ENCODE data around the gene DCLRE1B. TPM values are rescaled to one million over a fixed set of nuclear protein-coding genes. Genes with fewer than 3 reads are reported as not detected.
A peak's percentile ranks its signal among the peaks of the same experiment; 100 is the strongest.

Gene DCLRE1B
- total and polyA plus RNA-seq, 4 donors: 5.7 to 12.9 (median 11.7) TPM

- Histone ChIP-seq H3K27me3 (ENCODE audit: control insufficient read depth, insufficient read depth, low read length) (no peaks in the 10 kb centered on the region), H3K36me3 (ENCODE audit: control insufficient read depth, insufficient read depth, low read length) (no peaks in the 10 kb centered on the region), H3K9me3 (ENCODE audit: control insufficient read depth, insufficient read depth, low read length) (no peaks in the 10 kb centered on the region), H3K27ac (ENCODE audit: low read depth, low read length) (no peak overlapping the region), H3K4me3 (ENCODE audit: low read depth, low read length) (no peak overlapping the region), H3K4me1 (ENCODE audit: control insufficient read depth, insufficient read depth, low read length) (no peaks in the 10 kb centered on the region)
- no peak for DNase-seq (ENCODE audit: low read depth in 4 of 6, low spot score in 6 of 6)
These were observed 13.1 kb downstream of the DCLRE1B start for GRCh38 chr1:113918243-113918642.

GRCh38 chr1:113922957-113923356, 17.8 kb downstream of the DCLRE1B start:
- Histone ChIP-seq H3K4me3 (ENCODE audit: low read depth, low read length) (no peak overlapping the region), H3K27me3 (ENCODE audit: control insufficient read depth, insufficient read depth, low read length) (no peaks in the 10 kb centered on the region), H3K27ac (ENCODE audit: low read depth, low read length) (no peak overlapping the region), H3K36me3 (ENCODE audit: control insufficient read depth, insufficient read depth, low read length) (no peaks in the 10 kb centered on the region), H3K9me3 (ENCODE audit: control insufficient read depth, insufficient read depth, low read length) (no peaks in the 10 kb centered on the region), H3K4me1 (ENCODE audit: control insufficient read depth, insufficient read depth, low read length) (no peaks in the 10 kb centered on the region)
- no peak for DNase-seq (ENCODE audit: low read depth in 4 of 6, low spot score in 6 of 6)
- no CpG with 5 or more reads among the region's 4 CpGs for whole genome bisulfite sequencing (ENCODE audit: insufficient coverage)

GRCh38 chr1:113924473-113924872, 19.3 kb downstream of the DCLRE1B start:
- Histone ChIP-seq H3K4me3 (ENCODE audit: low read depth, low read length) (no peak overlapping the region), H3K36me3 (ENCODE audit: control insufficient read depth, insufficient read depth, low read length) (no peaks in the 10 kb centered on the region), H3K4me1 (ENCODE audit: control insufficient read depth, insufficient read depth, low read length) (no peaks in the 10 kb centered on the region), H3K27me3 (ENCODE audit: control insufficient read depth, insufficient read depth, low read length) (no peaks in the 10 kb centered on the region), H3K9me3 (ENCODE audit: control insufficient read depth, insufficient read depth, low read length) (no peaks in the 10 kb centered on the region), H3K27ac (ENCODE audit: low read depth, low read length) (no peak overlapping the region)
- WGBS (ENCODE audit: insufficient coverage): no CpG with 5 or more reads among the region's 2 CpGs
- no peak for DNase-seq (ENCODE audit: low read depth in 4 of 6, low spot score in 6 of 6)

- no peaks in the 10 kb centered on the region for H3K9me3 ChIP-seq (ENCODE audit: control insufficient read depth, insufficient read depth, low read length)
- no peaks in the 10 kb centered on the region for H3K27me3 ChIP-seq (ENCODE audit: control insufficient read depth, insufficient read depth, low read length)
- peak overlapping the region; percentile 96 for H3K27ac ChIP-seq (ENCODE audit: low read depth, low read length)
- H3K36me3 ChIP-seq (ENCODE audit: control insufficient read depth, insufficient read depth, low read length): no peaks in the 10 kb centered on the region
- peak overlapping the region; percentile 91 for H3K4me3 ChIP-seq (ENCODE audit: low read depth, low read length)
- DNase-seq (ENCODE audit: low read depth in 4 of 6, low spot score in 6 of 6): no peak
- WGBS (ENCODE audit: insufficient coverage): 0% methylated on average over 1 of the region's 6 CpGs
- peaks cover 4% of the 10 kb centered on the region for H3K4me1 ChIP-seq (ENCODE audit: control insufficient read depth, insufficient read depth, low read length)
These were observed 23.2 kb downstream of the DCLRE1B start for GRCh38 chr1:113928187-113928930.

GRCh38 chr1:113928941-113929749, 24.0 kb downstream of the DCLRE1B start, which contains the start of gene HIPK1:
Gene HIPK1, plus strand, starts transcription at chr1:113929324.
- Histone ChIP-seq H3K36me3 (ENCODE audit: control insufficient read depth, insufficient read depth, low read length) (no peaks in the 10 kb centered on the region), H3K27ac (ENCODE audit: low read depth, low read length) (peak within 1 kb of the TSS; percentile 96), H3K9me3 (ENCODE audit: control insufficient read depth, insufficient read depth, low read length) (no peaks in the 10 kb centered on the region), H3K4me1 (ENCODE audit: control insufficient read depth, insufficient read depth, low read length) (peaks cover 4% of the 10 kb centered on the region), H3K27me3 (ENCODE audit: control insufficient read depth, insufficient read depth, low read length) (no peaks in the 10 kb centered on the region), H3K4me3 (ENCODE audit: low read depth, low read length) (peak within 1 kb of the TSS; percentile 91)
- WGBS (ENCODE audit: insufficient coverage): 0% methylated on average over 50 of the region's 61 CpGs
- peak; percentile 89 to 99 (median 94) for DNase-seq (ENCODE audit: low read depth in 4 of 6, low spot score in 6 of 6)

- H3K9me3 ChIP-seq (ENCODE audit: control insufficient read depth, insufficient read depth, low read length): peaks cover under 1% of the 10 kb centered on the region
- H3K27me3 ChIP-seq (ENCODE audit: control insufficient read depth, insufficient read depth, low read length): no peaks in the 10 kb centered on the region
- peak in 4 of 6 donors; percentile 28 to 72 (median 40) for DNase-seq (ENCODE audit: low read depth in 4 of 6, low spot score in 6 of 6)
- H3K4me1 ChIP-seq (ENCODE audit: control insufficient read depth, insufficient read depth, low read length): peaks cover 4% of the 10 kb centered on the region
- no peaks in the 10 kb centered on the region for H3K36me3 ChIP-seq (ENCODE audit: control insufficient read depth, insufficient read depth, low read length)
- peak overlapping the region; percentile 88 for H3K27ac ChIP-seq (ENCODE audit: low read depth, low read length)
- H3K4me3 ChIP-seq (ENCODE audit: low read depth, low read length): peak overlapping the region; percentile 84
- WGBS (ENCODE audit: insufficient coverage): under 1% methylated on average over 62 of the region's 64 CpGs
These were observed 24.8 kb downstream of the DCLRE1B start for GRCh38 chr1:113929750-113930498.

GRCh38 chr1:113930499-113931161, 25.5 kb downstream of the DCLRE1B start:
- WGBS (ENCODE audit: insufficient coverage): 0% methylated on average over 5 of the region's 8 CpGs
- peaks cover 2% of the 10 kb centered on the region for H3K9me3 ChIP-seq (ENCODE audit: control insufficient read depth, insufficient read depth, low read length)
- peak in 3 of 6 donors; percentile 35 to 66 (median 59) for DNase-seq (ENCODE audit: low read depth in 4 of 6, low spot score in 6 of 6)

GRCh38 chr1:113931451-113931851, 26.3 kb downstream of the DCLRE1B start:
- H3K36me3 ChIP-seq (ENCODE audit: control insufficient read depth, insufficient read depth, low read length): no peaks in the 10 kb centered on the region
- no peak overlapping the region for H3K27ac ChIP-seq (ENCODE audit: low read depth, low read length)
- peaks cover 4% of the 10 kb centered on the region for H3K4me1 ChIP-seq (ENCODE audit: control insufficient read depth, insufficient read depth, low read length)
- DNase-seq (ENCODE audit: low read depth in 4 of 6, low spot score in 6 of 6): no peak
- H3K4me3 ChIP-seq (ENCODE audit: low read depth, low read length): no peak overlapping the region
- peaks cover 2% of the 10 kb centered on the region for H3K9me3 ChIP-seq (ENCODE audit: control insufficient read depth, insufficient read depth, low read length)
- H3K27me3 ChIP-seq (ENCODE audit: control insufficient read depth, insufficient read depth, low read length): no peaks in the 10 kb centered on the region
- WGBS (ENCODE audit: insufficient coverage): no CpG with 5 or more reads among the region's 3 CpGs

More at GRCh38 chr1:113930499-113931161, 25.5 kb downstream of the DCLRE1B start:
- Histone ChIP-seq H3K4me1 (ENCODE audit: control insufficient read depth, insufficient read depth, low read length) (peaks cover 4% of the 10 kb centered on the region), H3K27ac (ENCODE audit: low read depth, low read length) (peak overlapping the region; percentile 88), H3K36me3 (ENCODE audit: control insufficient read depth, insufficient read depth, low read length) (no peaks in the 10 kb centered on the region), H3K4me3 (ENCODE audit: low read depth, low read length) (peak overlapping the region; percentile 84), H3K27me3 (ENCODE audit: control insufficient read depth, insufficient read depth, low read length) (no peaks in the 10 kb centered on the region)

GRCh38 chr1:113934006-113934405, 28.9 kb downstream of the DCLRE1B start:
- Histone ChIP-seq H3K4me1 (ENCODE audit: control insufficient read depth, insufficient read depth, low read length) (peaks cover 4% of the 10 kb centered on the region), H3K36me3 (ENCODE audit: control insufficient read depth, insufficient read depth, low read length) (no peaks in the 10 kb centered on the region), H3K27ac (ENCODE audit: low read depth, low read length) (no peak overlapping the region), H3K4me3 (ENCODE audit: low read depth, low read length) (no peak overlapping the region), H3K9me3 (ENCODE audit: control insufficient read depth, insufficient read depth, low read length) (peaks cover 2% of the 10 kb centered on the region), H3K27me3 (ENCODE audit: control insufficient read depth, insufficient read depth, low read length) (no peaks in the 10 kb centered on the region)
- DNase-seq (ENCODE audit: low read depth in 4 of 6, low spot score in 6 of 6): no peak

All from spinal cord (tissue), 10 donors.